HepG2 (cell line): ENCODE data around the gene ROS1.

Experiments used
- CTCF ChIP-seq: sonication (generic); formaldehyde crosslinking; IDR thresholded peaks from 2 replicates; pipeline ENCODE4 v1.5.0; 2020; ENCODE audit warnings: mild to moderate bottlenecking, missing genetic modification reagents, moderate library complexity
- FOXM1 ChIP-seq: sonication (generic); formaldehyde crosslinking; IDR thresholded peaks from 2 replicates; pipeline ENCODE4 v1.5.0; 2020; ENCODE audit warnings: missing genetic modification reagents
- HIVEP1 ChIP-seq: sonication (generic); formaldehyde crosslinking; IDR thresholded peaks from 2 replicates; pipeline ENCODE4 v1.4.0; 2020; ENCODE audit warnings: mild to moderate bottlenecking, missing genetic modification reagents
- KAT7 ChIP-seq: IDR thresholded peaks from 2 replicates; pipeline ENCODE4 v1.6.1; 2018; ENCODE audit warnings: borderline replicate concordance, missing compliant biosample characterization
- MAF1 ChIP-seq: sonication (generic); formaldehyde crosslinking; IDR thresholded peaks from 2 replicates; pipeline ENCODE4 v1.5.0; 2020; ENCODE audit warnings: missing genetic modification reagents, borderline replicate concordance
- POLR2A ChIP-seq, 2 experiments: IDR thresholded peaks; 2 replicates each; pipeline ENCODE4 v1.6.1; 2011; ENCODE audit warnings: low read depth in 2 of 2, low read length in 2 of 2, mild to moderate bottlenecking in 1 of 2, moderate library complexity in 1 of 2; ENCODE audit not compliant: insufficient read depth in 1 of 2
- SAFB2 ChIP-seq: sonication (generic); formaldehyde crosslinking; IDR thresholded peaks from 2 replicates; pipeline ENCODE4 v1.5.1; 2020; ENCODE audit warnings: missing genetic modification reagents, low read depth, mild to moderate bottlenecking, borderline replicate concordance
- TAF15 ChIP-seq: fragments of 200-400 bp; formaldehyde crosslinking; IDR thresholded peaks from one replicate; pipeline ENCODE4 v1.6.1; 2018; ENCODE audit warnings: mild to moderate bottlenecking, low read depth, low read length; ENCODE audit not compliant: poor library complexity, severe bottlenecking
- TCF7 ChIP-seq: sonication (generic); IDR thresholded peaks from 2 replicates; pipeline ENCODE4 v1.6.1; 2016; ENCODE audit warnings: antibody characterized with exemption, low read depth
- USF2 ChIP-seq, 2 experiments: sonication (generic) in 1 of 2; formaldehyde crosslinking in 1 of 2; IDR thresholded peaks; 2 replicates each; pipeline versions ENCODE4 v1.5.1 to v1.6.1; 2011 to 2020; ENCODE audit warnings: borderline replicate concordance in 1 of 2, low read depth in 1 of 2, low read length in 1 of 2, mild to moderate bottlenecking in 1 of 2, missing genetic modification reagents in 1 of 2, moderate library complexity in 1 of 2
- ZFX ChIP-seq: sonication (generic); formaldehyde crosslinking; IDR thresholded peaks from 2 replicates; pipeline ENCODE4 v1.4.0; 2020; ENCODE audit warnings: mild to moderate bottlenecking, low read depth, missing genetic modification reagents, moderate library complexity

- TF ChIP-seq USF2 (IDR thresholded peaks at IDR 0.05; ENCODE audit: low read depth, low read length) (no peak), USF2 (CRISPR knock-in tag; IDR thresholded peaks at IDR 0.05; ENCODE audit: borderline replicate concordance) (no peak), KAT7 (CRISPR knock-in tag) (no peak), POLR2A (IDR thresholded peaks at IDR 0.05; ENCODE audit: insufficient read depth in 1 of 2, low read depth in 2 of 2, low read length in 2 of 2) (no peak), TAF15 (no peak), FOXM1 (CRISPR knock-in tag) (no peak), TCF7 (no peak), CTCF (CRISPR knock-in tag) (no peak), ZFX (no peak), MAF1 (CRISPR knock-in tag) (no peak), SAFB2 (CRISPR knock-in tag) (no peak), HIVEP1 (no peak)
Observed at GRCh38 chr6:117423754-117424153, 2.0 kb downstream of the ROS1 start.
